GM12891 (cell line): ENCODE measurements around the gene DNM3.

Experiments
- DNase-seq: peaks from one replicate; pipeline ENCODE4 v3.0.0; 2011; ENCODE audit warnings: low spot score; ENCODE audit not compliant: insufficient read length
- FAIRE-seq: peaks from 2 replicates; lab custom pipeline; 2011; peaks lifted over from hg19 to GRCh38; lab: Jason Lieb, UNC
- PAX5 ChIP-seq: IDR thresholded peaks from 2 replicates; pipeline ENCODE4 v1.6.1; 2011; ENCODE audit warnings: low read length, moderate library complexity, mild to moderate bottlenecking; ENCODE audit not compliant: insufficient read depth, severe bottlenecking
- POLR2A ChIP-seq: IDR thresholded peaks from 2 replicates; pipeline ENCODE4 v1.6.1; 2011; ENCODE audit warnings: low read depth, low read length, control low read depth
- POLR2AphosphoS5 ChIP-seq: IDR thresholded peaks from 2 replicates; pipeline ENCODE4 v1.6.1; 2011; ENCODE audit warnings: low read depth, low read length, control low read depth
- POU2F2 ChIP-seq: IDR thresholded peaks from 2 replicates; pipeline ENCODE4 v1.6.1; 2011; ENCODE audit warnings: low read depth, mild to moderate bottlenecking, control low read depth, low read length, moderate library complexity
- SPI1 ChIP-seq: IDR thresholded peaks from 2 replicates; pipeline ENCODE4 v1.6.1; 2011; ENCODE audit warnings: low read depth, low read length, control low read depth
- TAF1 ChIP-seq: IDR thresholded peaks from 2 replicates; pipeline ENCODE4 v1.6.1; 2011; ENCODE audit warnings: low read depth, low read length, control low read depth

Gene DNM3

GRCh38 chr1:171890131-171890530, 48.8 kb downstream of the DNM3 start:
- FAIRE-seq (no peak), DNase-seq (no peak)
- TF ChIP-seq TAF1 = no peak
- no peak for TF ChIP-seq SPI1
- no peak for TF ChIP-seq POLR2A
- TF ChIP-seq POU2F2 = no peak
- no peak for TF ChIP-seq PAX5
- TF ChIP-seq POLR2AphosphoS5 = no peak

DNA sequence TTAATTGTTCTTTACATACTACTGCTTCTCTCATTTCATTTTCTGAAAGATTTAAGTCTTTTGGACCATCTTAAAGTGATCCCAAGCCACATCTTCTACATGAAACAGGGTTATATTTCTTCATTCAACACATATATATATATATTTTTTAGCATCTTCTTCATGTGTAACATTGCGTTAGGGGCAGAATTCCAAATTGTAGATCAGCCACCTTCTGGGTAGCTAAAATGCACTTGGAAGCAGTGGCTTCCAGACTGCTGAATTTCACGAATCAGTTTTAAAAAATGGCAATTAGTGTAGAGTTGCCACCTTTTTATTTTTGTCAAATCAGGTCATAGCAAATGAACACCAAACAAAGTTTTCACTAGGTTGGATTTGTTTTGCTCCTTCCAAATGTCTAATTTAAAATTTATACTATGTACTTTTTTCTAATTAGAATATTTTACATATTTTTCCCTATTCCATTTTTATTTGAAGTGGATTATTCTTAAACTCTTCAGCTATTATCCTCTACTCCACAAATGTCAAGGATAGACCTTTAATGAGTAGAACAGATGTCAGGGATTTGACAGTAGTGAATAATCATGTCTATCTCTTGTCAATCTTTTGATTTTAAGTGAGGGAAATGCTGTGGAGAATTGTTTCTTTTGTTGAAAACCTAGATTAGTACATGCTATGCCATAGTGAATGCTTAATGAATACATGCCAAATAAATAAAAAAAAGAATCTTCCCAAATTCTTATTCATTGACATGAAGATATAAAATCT, 55.8 kb downstream of the DNM3 start:
- DNase-seq (no peak), FAIRE-seq (no peak)
- TF ChIP-seq SPI1 = no peak

- TF ChIP-seq POLR2AphosphoS5 (no peak), POU2F2 (no peak), SPI1 (no peak), PAX5 (no peak), POLR2A (no peak), TAF1 (no peak)
- no peak for DNase-seq
- FAIRE-seq = no peak
Observed at GRCh38 chr1:171898941-171899340, 57.6 kb downstream of the DNM3 start.

DNA sequence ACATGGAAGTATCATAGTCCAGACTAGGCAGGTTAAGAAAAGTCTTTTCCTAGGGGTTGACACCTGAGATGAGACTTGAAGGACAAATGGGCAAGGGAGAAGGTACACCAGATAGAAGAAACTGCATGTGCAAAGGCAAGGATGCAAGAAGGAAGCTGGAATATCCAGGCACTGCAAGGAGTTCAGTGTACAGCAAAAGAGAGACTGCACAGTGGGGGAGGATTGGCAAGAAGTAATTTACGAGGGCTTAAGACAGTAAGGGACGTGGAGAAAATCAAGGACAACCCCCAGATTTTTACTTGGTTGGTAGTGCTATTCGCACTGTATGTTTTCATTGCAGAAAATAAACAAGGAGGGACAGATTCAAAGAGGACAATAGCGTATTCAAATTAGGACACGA, 58.5 kb downstream of the DNM3 start:
- FAIRE-seq = no peak
- TF ChIP-seq POLR2A (no peak), POLR2AphosphoS5 (no peak), POU2F2 (no peak), SPI1 (no peak), PAX5 (no peak), TAF1 (no peak)
- no peak for DNase-seq

DNA sequence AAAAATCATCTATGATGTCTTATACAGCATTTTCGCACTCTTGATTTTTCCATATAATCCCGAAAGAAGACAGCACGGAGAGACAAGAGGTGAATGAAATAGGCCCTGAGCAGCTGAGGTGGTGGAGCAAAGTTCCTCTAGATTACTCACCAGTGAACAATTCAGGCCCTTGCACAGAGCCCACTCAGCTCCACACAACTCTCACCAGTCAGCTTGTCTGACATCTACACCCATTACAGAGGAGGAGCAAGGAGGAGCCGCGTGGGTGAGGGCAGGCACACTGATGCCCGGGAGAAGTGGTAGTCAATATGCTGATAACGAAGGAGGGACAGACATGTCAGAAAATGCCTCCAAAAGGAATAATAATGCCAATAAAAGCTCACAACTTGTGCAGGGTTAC, 59.9 kb downstream of the DNM3 start:
- TF ChIP-seq TAF1 = no peak
- TF ChIP-seq SPI1 = no peak
- no peak for TF ChIP-seq POLR2AphosphoS5
- no peak for TF ChIP-seq POU2F2
- TF ChIP-seq POLR2A = no peak
- TF ChIP-seq PAX5 = no peak
- no peak for FAIRE-seq
- no peak for DNase-seq

DNA sequence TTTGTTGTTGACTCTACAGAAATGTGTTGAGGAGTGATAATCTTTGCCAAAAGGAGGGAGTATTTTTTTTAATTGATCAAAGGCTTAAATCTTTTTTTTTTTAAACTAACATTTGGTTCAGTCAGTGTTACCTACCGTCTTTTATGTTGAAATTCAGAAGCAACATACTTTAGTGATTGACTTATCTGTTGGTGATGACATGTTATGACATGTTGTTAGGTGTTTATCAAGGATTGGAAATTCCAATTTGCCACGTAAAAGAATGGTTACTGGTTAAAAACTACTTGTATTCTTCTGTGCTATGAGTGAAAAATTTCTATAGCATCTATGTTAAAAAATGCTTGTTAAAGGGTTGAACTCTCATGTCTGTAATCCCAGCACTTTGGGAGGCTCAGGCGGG, 61.2 kb downstream of the DNM3 start:
- DNase-seq = no peak
- no peak for FAIRE-seq
- no peak for TF ChIP-seq POLR2A
- no peak for TF ChIP-seq POLR2AphosphoS5
- no peak for TF ChIP-seq SPI1
- TF ChIP-seq TAF1 = no peak
- no peak for TF ChIP-seq PAX5
- no peak for TF ChIP-seq POU2F2

- DNase-seq (no peak), FAIRE-seq (no peak)
- TF ChIP-seq POLR2AphosphoS5 (no peak), POU2F2 (no peak), POLR2A (no peak), TAF1 (no peak), SPI1 (no peak), PAX5 (no peak)
Observed at GRCh38 chr1:171904778-171905450, 63.6 kb downstream of the DNM3 start.

DNA sequence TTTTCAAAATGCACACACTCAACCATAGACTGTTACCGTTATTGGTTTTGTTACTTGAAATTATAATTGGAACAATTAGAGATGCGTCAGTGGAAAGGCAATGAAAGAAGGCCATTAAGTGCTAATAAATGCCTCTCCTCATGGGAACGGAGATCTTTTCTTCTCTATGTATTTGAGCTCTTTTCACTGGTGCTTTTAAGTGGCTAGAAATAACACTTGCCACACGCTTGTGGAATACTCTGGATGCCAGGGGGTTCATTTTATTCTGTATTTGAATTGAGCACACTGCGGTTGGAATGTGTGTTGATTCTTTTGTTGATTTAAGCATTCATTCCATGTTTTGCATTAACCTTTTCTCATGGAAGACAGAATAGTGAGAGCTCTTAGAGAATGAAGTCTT, 68.4 kb downstream of the DNM3 start:
- no peak for DNase-seq
- FAIRE-seq = no peak
- TF ChIP-seq POLR2AphosphoS5 (no peak), POU2F2 (no peak)

DNA sequence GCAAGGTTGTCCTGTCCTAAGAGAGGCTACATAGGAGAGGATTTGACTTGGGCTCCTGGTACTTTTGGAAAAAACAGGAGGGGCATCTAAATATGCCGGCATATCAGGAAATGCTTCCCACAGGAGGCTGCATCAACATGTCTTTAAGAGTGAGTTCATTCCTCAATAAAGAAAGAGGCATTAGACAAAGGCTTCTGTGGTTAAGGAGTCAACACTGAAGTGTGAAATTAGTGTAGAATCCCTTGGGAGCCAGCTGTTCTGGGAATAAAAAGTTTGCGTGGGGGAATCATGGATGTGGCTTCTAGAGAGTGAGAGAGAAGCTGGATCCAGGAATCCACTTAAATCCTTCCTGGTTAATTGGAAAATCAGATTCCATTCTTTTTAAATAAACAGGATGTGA, 69.5 kb downstream of the DNM3 start:
- FAIRE-seq = no peak
- DNase-seq = no peak
- TF ChIP-seq TAF1 = no peak
- TF ChIP-seq POLR2AphosphoS5 = no peak
- no peak for TF ChIP-seq POU2F2
- TF ChIP-seq SPI1 = no peak
- TF ChIP-seq PAX5 = no peak
- no peak for TF ChIP-seq POLR2A

DNA sequence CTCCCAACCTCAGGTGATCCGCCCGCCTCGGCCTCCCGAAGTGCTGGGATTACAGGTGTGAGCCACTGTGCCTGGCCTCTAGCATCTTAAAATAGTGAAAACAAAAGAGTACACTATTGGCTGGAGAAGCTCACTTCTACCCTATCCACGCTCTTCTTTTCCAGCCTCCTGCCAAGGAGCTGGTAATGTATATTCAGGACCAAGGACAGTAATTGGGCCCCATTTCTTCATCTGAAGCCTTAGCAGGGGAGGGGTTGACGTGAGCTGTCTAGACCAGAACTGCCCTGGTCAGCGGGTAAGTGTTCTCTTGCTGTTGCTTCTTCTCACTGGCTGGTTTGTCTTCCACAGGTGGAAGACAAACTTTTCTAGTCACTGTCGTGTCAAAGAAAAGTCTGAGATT, 70.2 kb downstream of the DNM3 start:
- no peak for DNase-seq
- TF ChIP-seq PAX5 (no peak), SPI1 (no peak), TAF1 (no peak), POU2F2 (no peak), POLR2AphosphoS5 (no peak), POLR2A (no peak)
- FAIRE-seq = no peak
